Stimulated activated CD4-positive, alpha-beta T cell treated with anti-CD3 and anti-CD28 coated beads, Interleukin-2, amount 100 ng/mL, for 24 hours (primary cell): ENCODE measurements around the gene BICC1.

Experiments
- DNase-seq, 2 donors: peaks; one replicate each; pipeline ENCODE4 v3.0.0-alpha.2; 2020

Gene BICC1

DNA sequence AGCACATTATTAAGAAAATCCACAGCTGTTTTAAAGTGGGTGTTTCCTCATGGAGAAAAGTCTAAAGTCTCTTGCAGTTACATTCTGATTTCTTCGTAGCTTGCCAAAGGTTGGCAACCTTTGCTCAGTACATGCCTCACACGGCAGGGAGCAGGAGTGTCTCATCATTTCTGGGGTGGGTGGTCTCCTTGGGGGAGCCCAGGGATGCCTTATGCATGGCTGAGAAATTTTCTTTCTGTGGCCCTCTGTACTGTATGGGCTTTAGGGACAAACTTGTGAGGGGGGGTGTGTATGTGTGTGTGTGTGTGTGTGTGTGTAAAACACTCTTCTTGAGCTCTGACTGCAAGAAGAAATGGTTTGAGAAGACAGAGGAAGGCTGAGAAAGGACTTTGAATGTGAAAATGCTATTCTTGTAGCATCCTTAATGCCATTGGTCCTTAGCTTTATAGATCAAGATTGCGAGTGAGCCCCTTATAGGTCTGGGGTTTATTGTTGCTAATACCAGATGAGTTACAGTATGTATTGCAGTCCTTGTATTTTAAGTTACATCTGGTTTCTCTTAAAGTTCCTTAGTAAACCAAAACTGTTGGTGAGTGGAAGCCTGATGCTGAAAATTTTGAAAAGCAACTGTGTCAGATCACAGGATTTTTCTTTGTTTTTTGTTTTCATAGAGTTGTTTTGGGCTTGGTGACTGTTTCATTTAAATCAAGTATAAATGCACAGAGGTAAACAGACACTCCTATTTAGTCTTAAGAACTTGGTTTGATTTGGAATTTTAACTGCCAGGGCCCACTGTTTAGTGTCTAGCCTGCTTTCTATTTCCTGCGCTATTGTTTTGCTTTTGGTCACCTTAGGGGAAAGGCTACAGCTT is 242.0 kb downstream of the BICC1 start:
- no peak for DNase-seq

DNA sequence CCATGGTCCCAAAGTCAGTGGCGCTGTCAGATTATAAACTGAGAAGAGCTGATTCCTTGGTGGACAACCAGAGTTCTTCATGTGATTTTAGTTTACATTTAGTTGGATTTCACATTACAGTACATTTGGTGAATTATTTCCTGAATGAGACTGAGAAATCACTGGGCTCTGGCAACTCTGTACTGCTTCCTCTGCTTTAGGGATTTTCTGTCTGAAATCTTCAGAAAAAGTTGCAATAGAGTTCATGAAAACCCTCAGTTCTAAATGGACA is 242.6 kb downstream of the BICC1 start:
- DNase-seq = no peak

DNA sequence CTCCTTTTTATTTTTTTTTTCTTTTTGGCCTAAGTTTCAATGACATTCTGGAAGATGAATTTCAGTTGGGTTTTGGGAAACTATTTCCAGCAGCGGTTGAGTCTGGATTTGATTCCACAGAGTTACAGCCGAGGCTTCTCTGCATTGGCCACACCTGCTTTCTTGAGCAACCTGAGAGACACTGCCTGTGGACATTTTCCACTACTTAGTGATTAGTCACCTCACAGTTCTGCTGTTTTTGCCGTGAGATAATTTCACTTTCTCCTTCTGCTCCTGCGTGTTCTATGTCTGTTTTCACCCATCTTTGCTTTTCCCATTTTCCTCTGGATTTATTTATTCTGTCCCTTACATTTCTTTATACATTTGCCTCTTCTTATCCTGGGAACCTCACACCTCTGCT is 243.0 kb downstream of the BICC1 start:
- no peak for DNase-seq

DNA sequence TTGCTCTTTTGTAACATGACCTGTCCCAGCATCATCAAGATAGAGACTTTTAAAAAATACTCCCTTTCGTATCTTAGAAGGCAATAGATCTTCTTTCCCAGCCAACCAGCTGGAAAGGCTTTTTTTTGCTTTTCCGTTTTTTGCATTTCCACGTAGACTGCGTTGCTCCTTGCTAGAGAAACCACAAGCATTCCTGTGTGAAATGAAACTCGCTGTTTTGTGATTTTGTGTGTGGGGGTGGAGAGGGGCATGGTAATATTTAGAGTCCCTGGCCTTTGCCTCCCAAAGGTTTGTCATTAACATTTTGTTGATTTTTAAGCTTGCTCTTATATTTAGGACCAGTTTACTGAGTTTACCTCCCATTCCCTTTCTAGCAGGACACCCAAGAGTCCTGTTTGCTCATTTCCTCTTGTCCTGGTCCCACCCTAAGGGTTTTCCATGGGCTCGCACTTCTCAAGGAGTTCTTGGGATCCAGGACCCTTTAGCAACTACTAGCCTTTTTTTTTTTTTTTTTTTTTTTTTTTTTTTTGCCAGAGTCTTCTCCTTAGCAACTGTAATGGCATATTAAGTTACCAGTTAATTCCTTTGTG is 243.6 kb downstream of the BICC1 start:
- DNase-seq = no peak

DNA sequence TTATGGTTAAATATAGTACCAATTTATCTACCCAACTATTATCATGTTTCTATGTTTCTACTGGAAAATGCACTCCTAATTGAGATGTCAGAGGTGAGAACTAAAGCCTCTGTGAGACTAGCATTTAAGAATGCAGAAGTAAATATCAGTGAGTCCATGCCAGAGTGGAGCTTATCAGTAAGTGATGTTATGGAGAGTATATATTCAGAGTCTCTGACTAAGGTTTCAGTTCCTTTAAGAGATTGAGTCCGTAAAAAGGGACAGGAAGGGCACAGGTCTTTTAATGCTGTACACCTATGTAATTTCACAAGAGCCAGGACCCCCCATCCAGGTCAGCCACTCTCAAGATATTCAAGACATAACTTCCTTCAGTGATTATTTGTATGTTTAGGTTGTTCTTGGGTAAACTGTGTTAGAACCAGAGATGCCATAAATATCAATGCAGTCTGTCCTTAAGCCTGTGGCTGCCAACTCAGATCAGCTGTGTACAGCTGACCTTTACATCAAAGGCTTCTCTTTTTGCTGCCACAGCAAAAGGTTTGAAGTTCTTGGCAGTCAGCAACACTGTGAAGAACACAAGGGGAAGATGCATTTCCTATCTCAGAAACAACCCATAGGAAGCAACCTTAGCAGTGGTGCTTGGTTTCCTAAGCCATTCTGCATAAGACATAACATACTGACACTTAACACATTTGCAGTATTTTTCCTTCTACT is 244.8 kb downstream of the BICC1 start:
- DNase-seq = no peak

DNA sequence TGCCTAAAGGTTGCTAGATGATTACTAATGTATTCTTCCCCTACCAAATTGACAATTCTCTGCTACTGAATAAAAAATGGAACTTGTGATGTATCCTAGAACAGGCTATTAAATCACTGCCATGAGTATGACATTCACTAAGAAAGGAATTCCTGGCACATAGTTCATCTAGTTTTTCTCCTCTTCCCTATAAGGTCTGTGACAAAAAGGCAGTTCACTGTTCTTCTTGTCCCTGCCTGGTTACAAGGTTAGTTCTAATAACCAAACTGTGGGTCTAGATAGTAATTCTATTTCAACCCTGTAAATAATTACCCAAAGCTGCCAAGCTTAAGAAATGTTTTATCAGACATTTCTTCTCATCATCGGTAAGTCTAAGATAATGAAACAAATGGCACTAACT is 245.6 kb downstream of the BICC1 start:
- DNase-seq = no peak

DNA sequence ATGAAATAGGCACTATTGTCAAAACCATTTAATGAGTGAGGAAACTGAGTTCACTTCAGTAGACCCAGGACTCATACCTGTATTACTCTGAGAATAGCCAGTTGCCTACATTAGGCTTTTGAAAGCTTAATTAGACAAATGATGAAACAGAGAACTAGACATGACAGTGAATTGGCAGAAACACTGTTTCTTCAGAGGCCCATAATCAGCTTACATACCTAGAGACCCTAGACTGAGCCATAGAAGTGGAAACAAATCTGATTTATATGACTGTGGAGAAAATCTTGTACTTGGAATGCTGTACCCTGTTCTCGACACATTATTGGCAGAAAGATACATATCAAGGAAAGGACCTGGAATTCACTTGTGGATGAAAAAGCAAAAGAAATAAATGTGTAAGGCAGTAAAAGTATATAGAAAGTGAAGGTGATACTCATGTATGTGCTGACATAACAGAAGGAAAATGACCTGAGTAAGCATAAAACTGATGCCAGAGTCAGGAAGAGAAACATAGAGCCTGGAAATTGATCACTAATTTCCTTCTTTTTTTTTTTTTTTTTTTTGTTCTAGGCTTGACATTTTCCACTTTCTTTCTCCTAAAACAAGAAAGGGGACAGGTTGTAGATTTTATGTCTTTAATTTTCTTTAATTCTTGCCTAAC is 251.5 kb downstream of the BICC1 start:
- DNase-seq = no peak

DNA sequence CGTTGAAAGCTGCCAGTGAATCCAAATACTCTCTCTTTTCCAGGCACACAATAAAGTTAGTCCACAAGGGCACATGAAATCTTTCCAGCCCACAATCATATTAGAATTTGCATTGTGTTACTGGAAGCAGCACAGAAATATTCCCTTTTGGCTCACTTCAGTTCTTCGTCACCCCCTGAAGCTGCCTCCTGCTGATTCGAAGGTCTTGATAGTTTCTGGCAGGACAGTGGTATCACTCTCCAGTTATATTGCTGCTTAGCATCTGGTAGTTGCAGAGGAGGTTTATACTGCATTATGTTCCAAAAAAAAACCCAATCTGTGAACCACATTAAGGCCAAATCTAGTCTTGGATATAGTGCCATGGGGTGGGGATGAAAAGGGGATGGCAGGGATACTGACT is 253.2 kb downstream of the BICC1 start:
- DNase-seq = no peak

DNA sequence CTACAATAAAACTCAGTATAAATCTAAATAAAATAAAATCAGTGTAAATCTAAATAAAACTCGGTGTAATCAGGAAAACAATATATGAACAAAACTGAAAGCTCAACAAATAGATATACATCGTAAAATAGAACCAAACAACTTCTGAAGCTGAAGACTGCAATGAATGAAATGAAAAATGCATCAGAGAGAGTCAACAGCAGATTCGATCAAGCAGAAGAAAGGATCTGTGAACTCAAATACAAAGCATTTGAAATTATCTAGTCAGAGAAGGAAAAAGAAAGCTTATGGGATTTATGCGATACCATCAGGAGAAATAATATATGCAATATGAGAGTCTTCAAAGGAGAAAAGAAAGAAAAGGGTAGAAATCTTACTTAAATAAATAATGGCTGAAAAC is 255.0 kb downstream of the BICC1 start:
- DNase-seq = no peak

DNA sequence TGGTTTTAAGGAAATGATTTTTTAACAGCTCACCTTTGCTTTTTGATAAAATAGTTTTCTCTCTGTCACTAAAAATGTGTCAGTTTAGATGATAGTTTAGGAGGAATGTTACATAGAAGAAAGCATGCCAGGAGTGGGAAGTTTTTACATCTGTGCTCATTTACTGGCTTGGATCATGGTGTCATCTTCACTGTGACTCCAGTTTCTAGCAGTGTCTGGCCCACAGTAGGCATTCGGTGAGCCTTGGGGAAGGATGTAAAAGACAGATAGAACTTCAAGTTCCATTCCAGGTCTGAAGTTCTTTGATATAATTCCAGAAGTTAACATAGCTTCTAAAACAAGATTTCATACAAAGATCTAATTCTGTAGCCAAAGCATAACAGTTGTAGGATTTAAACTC is 259.2 kb downstream of the BICC1 start:
- DNase-seq = no peak

DNA sequence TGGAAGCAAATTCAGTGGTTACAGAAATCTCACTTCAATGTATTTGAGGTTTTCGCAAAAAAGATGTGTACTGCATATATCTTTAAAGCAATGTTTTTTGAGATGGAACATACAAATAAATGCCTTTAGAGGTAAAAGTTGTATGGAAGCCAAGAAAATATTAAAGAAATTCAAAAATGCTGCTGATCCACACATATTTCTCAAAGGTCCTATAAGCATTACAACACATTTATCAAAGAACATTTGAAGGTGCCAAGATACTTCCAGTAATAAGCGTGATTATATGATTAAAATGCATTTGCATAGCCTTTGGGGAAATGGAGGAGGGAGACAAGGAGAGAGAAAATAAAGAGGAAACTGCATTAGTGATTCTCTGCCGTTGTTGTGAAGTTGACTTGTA is 260.1 kb downstream of the BICC1 start:
- no peak for DNase-seq

DNA sequence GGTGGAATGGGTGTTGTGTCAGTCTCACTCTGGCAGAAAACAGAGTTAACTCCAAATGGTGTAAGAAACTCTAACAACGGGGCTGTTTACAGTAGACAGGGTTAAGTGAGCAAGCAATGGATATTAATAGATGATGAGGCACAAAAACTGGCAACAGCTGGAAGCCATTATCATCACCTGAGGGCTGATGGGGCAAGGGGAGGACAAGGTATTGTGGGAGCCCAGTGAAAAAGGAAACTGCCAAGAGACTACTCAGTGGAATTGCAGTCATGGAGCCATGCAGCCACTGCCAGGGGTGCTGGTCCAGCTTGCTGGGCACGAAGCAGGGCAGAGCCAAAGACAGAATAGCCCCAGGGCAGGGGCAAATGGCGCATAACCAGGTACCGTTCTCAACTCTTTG is 260.7 kb downstream of the BICC1 start:
- DNase-seq = no peak

DNA sequence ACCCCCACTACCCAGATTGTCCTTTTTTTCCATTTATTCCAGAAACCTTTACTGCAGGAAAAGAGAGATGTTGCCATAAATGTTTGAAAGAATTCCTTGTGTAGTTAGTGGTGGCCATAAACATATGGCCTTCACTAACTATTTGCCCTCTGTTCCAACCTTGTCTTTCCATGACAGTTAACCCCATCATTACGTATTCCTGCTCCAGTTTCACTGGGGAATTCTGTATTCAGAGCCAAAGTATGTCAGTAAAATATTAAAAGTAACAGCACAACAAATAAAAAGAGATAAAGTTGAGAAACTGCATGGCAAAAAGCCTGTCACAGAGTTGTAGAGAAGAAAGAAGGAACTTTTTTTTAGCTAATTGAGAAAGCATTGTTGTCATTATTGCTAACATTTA is 261.3 kb downstream of the BICC1 start:
- no peak for DNase-seq

DNA sequence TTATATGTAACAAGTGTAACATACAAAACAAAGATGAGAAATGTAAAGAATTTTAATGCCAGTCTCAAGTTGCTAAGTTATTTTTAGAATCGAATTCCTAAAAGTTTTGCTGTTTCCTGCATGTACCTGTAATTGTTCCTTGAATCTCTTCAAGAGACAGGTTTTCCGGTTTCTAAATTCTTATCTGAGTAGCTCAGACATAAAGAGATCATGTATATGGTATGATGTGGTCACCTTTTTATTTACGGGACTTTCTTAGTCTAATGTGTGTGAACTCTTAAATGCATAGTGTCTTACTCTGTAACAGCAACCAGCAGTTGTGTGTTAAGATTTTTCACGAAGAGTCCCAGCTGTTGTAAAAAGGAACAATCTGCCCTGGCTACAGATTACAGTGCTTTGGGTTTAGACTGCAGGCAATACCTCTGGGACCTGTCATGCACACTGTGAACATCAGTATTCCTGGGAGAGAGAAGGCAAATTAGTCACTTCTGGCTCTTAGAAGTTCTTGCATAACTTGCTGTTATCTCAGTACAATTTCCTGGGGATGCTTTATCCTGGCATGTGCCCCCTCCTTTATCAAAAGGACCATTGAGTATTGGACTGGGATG is 263.4 kb downstream of the BICC1 start:
- no peak for DNase-seq

DNA sequence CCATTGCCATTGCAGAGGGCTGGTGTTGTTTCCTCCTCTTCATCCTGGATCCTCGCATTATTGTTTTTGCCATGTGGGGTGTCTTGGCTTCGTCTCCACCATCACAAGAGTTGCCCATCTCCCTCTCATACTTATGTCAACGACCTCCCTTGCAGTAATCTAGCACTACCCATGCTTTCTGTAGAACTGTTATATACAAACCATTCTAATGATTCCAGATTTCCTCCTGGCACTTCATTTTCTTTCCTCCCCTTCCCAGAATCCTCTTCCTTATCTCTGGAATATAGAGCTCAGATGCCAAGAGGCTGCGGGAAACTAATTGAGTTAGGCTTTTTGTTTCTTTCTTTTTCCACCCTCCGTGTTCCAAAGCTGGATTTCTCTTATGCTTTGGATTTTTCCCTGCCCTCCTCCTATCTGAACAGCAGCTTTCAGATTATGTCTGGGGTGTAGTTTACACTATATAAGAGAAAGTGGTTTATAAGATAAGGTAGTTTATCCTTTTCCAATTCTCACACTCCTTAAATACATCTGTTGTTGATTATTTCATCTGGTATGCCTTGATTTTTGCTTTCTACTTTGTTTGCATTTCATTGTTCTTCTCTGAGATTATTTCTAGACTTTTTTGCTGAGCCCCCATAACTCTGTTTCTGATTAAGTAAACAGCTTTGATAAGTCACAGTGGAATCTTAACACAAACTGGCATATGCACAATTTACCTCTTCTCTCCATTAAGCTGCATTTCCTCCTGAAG is 264.1 kb downstream of the BICC1 start:
- no peak for DNase-seq

DNA sequence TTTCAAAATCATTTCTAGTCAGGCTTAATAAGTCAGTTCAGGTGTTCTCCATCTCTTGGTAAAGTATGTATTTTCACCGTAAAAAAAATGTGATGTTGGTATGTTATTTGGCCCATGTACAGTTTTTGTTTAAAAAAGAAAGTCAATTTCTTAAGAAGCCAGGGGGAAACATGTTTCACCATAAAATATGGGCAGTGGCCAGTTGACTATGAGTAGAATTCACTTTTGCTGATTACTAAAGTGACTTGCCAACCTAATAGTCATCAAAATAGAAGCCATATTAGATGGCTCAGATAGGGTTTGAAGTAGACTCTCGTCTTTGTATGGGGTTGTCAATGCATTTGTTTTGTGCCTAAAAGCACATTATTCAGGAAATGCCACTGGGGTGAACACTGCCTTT is 266.3 kb downstream of the BICC1 start:
- no peak for DNase-seq

DNA sequence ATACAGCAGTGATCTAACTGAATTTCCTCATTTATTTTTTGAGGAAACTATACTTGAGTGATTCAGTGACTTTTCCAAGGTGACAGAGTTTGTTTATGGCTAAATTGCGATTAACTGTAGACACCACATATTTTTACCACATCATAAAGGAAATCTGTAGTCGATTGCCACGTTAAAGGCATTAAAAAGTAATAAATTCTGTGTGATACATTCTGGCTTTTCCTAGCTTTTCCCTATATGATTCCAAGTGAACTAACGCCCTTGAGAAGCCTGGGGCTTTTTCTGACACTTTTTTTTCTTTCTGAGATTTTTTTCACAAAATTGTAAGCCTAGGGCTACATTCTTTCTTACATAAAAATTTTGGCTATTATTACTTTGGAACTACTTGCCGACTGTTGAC is 266.9 kb downstream of the BICC1 start:
- no peak for DNase-seq

DNA sequence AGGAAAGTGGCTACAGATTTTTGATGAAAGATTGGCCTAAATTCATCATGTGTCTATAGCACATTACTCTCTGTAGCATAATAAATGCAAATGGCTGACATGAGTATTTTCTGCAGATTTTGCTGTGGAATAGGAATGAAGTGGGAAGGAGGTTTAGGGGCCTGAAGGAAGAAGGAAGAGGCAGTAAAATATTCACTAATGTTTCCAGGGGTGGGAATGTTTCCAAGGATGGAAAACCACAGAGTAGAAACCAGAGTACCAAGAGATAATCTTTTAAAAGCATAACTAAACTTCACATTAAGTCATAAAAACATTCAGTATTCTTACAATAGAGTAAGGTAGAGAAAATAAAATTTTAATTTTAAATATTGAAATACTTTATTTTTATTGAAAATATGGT is 267.8 kb downstream of the BICC1 start:
- DNase-seq = no peak

DNA sequence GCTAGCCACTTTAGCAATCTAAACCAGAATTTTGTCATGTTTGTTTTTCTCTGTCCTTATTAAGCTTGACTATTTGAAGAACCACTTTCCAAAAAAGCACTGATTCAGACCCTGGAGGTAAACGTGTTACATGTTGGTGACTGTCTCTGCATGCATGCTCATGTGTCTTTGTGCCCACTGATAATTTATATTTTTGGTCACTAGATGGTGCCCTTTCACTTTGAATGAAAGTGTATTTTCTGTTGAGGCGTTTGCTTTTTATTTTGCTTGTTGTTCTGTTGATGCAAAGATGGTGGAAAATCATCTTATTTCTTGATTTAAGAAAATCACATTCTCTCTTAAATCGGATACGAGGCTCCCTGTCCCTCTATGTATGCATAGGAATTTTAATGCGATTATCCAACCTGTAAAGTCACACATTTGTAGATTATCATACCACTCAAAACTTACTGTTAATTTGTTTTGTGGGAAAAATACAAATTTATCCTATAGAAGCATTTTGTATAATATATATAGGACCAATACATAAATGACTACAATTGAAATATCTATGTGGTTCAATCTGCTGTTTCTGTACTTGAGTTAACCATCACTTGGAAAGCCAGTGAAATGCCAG is 269.3 kb downstream of the BICC1 start:
- no peak for DNase-seq

DNA sequence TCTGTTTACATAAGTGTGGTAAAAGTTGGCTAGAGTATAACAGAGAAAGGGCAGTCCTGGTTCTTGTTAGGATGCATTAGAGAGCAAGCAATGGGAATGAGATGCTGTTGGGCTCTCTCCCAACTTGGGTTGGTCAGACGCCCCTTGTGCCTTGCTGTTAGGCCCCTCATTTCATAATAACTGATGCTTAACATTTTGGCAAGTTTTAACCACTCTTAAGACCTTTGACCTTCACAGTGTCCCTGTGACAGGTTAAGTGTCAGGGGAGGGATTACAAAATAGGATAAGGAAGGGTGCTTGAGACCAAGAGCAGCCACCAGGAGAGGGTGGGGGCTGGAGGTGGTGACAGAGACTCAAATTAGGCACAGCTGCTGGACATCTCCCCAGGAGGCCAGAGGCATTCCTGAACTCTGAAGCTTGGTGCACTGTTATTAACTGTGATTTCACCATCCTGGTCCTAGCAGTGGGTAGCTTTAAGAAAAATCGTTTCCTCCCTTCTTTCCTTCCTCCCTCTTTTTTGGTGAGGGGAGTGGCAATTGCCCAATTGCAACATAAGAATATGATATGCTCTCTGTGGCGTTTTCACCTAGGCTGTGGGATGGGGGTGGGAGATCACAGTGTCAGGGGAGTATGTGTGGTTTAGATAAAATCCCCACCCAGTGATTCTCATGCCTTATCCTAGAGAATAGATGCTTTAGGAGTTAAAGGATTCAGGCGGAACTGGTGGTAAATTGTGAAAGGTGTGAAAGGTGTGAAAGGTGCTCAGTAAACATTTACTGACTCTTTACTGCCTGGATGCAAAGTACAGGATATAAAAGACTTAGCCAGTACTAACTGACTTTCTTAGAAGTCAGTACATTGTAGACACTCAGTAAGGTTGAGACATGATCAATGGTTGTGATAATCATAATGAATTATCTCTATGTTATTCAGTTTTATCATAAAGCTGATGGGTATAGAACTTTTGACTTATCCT is 270.5 kb downstream of the BICC1 start:
- DNase-seq = no peak

DNA sequence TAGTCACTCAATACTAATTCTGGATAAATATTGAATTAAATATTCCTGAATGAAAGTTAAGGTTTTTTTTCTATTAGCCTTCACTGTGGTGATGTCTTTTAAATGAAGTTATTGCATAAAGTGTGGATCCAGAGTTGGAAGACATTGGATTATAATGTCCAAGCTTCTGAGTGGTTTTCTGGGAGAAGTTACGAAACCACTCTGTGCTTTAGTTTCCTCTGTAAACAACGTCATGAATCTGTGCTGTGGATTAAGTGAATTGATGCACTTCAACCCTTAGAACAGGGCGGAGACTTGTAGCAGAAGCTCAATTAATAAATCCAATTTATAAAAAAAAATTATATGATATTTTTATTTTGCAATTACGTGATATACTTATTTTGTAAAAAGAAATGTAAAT is 271.7 kb downstream of the BICC1 start:
- no peak for DNase-seq
